ENCODE results near the gene PLCH1.

The PLCH1 gene

DNA sequence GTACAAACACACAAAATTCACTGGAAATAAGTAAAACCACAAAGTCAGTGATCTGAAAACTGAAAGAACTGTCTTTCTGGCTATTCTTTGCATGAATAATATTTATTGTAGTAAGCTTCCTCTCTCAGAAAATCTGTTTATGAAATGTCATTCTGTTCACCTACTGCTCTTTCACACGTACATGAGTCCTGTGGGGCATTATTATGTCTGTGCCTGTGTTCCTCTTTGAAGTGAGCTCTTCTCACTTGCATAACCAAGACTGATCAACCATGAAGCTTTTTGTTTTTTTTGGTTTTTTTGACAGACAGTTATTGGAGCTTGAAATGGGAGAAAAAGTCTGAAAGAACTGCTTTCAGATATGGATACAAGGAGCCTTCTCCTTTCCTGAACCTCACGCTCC, 195.8 kb downstream of the PLCH1 start:
- DNase-seq (ENCODE audit: low spot score) = no peak

DNA sequence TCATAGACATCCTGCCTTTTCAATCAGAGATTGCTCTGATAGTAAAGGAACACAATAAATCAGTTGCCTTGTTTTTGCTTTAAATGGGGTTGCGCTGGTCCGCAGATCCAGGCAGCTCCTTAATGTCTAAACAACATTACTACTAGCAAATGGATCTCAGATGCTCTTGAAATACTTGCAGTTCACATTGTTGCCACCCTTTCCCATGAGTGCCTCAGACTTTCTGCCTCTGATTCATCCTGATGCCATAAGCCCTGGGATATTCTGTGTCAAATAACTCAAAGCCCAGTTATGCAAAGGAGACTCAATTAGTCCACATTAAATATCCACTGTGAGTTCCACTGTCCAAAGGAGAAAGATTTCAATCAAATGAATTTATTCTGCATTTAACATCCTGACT, 196.7 kb downstream of the PLCH1 start:
- DNase-seq (ENCODE audit: low spot score) = no peak

DNA sequence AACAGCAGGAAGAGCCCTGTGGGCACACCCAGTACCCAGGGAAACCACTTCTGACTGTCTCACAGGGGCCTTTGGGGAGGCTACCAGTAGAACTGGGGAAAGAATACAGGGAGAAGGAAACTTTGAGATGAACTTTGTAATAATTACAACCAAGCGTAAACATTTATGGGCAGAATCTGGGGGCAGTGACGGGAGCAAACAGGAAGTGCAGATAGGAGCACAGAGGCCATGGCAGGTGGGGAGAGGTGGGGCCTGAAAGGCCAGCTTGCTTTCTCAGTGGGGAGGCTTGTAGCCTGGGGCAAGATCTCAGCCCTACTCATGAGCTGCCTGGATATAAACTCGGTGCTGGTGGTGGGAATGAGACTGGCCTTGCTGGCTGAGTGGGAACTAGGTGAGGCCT, 209.8 kb downstream of the PLCH1 start:
- no peak for DNase-seq (ENCODE audit: low spot score)

DNA sequence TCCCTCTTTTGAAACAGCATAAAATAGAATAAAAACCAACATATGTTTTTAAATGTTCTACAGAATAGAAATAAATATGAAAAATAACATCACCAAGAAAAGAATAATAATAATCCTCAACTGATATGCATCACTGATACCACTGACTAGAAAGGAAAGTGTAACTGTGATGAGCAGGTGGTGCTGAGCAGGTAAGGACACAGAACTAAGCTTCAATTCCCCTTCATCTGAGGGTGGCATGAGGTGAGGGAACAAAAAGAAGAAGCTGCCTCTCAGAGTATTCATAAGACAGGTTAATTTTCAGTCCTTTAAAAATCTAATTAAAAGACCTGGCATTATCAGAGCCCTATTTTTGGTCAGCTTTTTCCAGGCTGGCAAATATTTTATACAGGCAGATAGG, 216.3 kb downstream of the PLCH1 start:
- DNase-seq (ENCODE audit: low spot score) = no peak

DNA sequence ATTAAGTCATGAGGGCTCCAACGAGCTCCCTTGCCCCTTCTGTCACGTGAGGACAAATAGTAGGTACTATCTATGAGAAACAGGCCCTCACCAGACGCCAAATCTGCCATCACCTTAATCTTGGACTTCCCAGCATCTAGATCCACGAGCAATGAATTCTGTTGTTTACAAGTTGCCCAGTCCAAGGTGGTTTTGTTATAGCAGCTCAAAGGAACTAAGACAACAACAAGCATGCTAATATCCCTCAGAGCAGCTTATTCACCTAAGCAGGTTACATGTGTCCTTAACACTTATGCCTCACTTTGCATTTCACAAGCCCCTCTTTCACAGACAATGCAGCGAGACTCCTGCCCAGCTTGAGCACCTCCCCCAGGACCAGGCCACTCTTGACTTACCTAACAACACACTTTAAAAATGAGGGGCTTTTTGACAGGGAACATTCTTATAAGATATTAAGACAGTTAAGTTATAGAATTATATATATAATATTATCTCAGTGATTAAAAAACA, 219.5 kb downstream of the PLCH1 start:
- DNase-seq (ENCODE audit: low spot score) = no peak

DNA sequence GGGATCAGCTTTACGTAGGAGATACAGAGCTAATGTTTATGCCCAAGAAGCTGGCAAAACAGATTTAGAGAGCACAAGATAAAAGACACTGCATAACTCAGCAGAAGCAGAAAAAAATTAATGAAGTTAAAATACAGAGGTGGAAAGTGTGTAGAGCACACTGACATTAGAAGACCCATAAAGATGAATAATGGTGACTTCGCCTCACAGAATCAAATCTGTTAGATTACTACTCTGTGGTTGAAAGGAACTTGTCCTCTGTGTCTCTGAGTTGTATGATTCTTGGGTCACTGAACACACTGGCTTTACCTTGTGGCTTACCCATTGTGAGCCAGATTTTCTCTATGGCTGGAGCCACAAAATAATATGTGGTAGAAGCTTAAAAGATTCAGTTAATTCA, 224.4 kb downstream of the PLCH1 start:
- no peak for DNase-seq (ENCODE audit: low spot score)

DNA sequence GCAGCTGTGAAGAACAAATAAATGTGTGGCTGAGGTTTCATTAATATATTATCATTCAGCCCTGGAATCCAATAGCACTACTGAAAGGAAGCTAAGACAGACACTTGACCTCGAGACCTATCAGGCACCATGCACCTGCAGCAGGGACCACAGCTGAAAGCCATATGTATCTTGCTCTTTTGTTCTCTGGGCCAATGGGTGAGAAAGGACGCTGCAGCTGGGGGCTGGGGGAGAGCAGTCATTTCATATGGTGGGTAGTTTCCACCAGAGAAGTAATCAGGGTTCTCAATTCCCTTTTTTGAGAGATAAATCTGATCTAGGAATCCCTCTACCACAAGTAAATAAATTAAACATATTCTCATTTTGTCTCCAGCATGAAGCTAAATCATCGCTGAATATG, 225.8 kb downstream of the PLCH1 start:
- no peak for DNase-seq (ENCODE audit: low spot score)

DNA sequence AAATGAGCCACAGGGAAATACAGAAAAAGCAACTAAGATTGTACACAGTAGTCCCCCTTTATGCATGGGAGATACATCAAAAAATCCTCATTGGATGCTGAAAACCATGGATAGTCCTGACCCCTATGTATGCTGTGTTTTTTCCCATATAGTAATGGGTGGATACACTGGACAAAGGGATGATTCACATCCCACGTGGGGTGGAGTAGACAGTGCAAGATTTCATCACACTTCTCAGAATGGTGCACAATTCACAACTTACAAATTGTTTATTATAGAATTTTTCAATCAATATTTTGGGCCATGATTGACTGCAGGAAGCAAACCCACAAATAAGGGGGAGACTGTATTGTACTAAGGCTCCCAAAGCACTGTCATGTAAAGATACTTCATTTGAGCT, 227.0 kb downstream of the PLCH1 start:
- DNase-seq (ENCODE audit: low spot score) = no peak

DNA sequence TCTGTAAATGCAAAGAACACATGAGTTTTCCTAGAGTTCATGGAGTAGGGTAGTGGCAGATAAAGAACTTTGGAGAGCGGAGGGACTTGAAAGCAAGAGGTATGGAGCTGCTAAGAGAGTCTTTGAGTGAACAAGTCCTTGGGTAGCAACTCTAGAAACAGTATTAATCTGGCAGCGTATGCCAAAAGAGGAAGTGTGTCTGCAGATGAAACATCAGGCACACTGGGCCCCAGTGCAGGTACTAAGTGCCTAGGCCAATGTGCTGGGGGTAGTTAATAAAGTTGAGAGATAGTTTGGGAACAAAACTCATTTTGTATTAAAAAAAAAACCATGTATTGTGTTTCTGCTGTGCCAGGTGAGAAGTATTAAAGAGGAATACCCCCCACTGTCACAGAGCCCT, 228.4 kb downstream of the PLCH1 start:
- DNase-seq (ENCODE audit: low spot score) = no peak

DNA sequence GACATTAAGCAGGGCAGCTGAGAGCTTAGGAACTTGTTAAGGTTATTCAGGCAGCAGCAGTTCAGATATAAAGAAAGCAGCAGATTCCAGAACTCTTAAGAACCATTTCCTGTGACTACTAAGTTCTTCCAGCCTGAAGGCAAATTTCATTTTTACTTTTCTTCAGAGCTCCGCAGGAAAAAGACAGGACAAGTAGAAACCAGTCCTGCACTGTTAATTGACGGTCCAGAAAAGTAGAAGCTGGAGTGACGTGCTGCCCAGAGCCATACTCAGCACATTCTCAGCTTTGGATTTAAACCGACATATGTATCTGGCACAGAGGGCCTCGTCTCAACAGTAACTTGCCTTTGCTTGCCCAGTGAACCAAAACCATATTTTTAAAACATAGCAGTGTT, 232.0 kb downstream of the PLCH1 start:
- no peak for DNase-seq (ENCODE audit: low spot score)

DNA sequence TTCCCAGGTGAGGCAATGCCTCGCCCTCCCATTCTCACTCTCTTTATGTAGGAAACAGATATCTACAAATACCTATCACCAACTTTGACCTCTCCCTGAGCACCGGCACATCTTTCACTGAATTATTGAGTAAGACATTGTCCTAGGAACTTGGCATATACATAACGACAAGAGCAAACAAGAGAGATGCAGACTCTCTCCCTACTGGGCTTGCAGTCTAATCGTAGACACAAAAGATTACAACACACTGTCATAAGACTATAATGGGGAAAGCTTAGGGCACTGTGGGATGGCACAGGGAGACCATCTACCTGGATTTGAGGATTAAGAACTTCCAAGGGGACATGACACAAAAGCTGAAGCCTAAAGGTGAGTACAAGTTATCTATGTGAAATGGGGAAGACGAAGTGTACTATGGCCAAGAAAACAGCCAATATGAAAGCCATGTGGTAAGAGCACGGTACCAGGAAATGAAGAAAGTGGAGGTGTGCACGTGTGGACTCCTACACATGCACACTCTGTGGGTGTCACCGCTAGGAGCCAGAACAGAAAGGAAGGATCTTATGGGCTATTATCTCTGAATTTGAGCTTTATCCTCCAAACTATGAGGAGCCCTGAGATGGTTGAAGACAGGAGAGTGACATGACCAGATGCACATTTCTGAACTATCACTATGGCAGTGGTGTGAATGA, 232.6 kb downstream of the PLCH1 start:
- no peak for DNase-seq (ENCODE audit: low spot score)

DNA sequence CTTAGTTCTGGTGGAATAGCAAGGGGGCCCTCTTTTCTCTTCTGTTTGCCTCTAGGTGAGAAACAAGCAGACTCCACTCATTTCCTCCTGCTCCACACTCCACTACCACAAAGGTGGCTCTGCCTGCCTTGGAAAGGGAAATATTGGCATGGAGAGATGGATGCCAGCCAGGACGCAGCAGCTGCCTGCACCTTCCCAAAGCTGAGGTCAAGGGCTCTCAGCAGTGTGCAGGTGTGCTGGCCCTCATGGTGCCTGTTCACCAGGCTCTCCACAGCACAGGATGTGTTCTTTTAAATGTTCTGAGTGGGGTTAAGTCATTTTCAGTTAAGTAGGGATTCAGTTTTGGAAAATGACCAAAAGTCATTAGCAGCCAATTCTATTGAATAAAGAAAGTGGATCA, 240.2 kb downstream of the PLCH1 start:
- no peak for DNase-seq (ENCODE audit: low spot score)

DNA sequence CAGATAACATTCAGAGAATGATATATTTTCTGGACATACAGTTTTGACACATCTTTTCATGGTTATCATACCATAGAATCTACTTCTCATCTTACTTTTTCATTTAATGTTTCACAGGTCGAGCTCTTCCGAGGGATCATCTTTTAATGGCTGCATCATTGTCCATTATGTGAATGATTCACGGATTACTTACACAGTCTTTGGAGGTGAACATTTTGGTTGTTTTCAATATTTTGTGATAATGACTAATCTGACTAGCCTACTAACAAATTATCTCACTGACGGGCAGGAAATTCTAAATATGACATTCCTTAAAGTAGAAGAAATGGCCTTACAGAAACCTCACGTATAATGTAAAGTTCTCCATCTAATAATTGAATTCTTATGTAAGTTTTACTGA, 242.2 kb downstream of the PLCH1 start:
- DNase-seq (ENCODE audit: low spot score) = no peak

DNA sequence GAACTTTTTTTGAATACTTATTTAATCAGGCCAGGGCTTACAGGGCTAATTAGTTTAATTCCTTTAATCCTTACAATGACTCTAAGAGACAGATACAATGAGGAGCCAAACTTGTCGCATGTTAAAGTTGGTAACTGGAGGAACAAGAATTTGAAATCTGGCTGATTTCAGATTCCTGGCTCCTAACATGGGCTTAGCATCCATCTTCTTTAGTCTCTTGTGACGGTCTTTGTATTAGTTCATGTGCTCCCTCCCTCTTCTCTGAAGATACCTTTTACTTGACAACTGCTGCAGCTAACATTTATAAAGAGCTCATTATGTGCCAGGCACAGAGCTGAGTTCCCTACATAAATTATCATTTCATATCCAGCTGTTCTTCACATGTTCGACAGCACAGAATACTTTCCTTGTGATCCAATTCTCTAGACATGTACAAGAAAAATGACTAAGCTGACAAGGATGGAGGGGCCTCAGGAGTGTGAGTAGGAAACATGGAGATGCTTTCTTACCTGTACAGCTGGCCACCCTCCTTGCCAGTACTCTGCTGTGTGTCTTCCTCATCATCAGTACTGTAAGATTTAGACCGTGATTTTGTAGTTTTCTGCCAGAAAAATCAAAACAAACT, 244.6 kb downstream of the PLCH1 start:
- DNase-seq (ENCODE audit: low spot score) = no peak

DNA sequence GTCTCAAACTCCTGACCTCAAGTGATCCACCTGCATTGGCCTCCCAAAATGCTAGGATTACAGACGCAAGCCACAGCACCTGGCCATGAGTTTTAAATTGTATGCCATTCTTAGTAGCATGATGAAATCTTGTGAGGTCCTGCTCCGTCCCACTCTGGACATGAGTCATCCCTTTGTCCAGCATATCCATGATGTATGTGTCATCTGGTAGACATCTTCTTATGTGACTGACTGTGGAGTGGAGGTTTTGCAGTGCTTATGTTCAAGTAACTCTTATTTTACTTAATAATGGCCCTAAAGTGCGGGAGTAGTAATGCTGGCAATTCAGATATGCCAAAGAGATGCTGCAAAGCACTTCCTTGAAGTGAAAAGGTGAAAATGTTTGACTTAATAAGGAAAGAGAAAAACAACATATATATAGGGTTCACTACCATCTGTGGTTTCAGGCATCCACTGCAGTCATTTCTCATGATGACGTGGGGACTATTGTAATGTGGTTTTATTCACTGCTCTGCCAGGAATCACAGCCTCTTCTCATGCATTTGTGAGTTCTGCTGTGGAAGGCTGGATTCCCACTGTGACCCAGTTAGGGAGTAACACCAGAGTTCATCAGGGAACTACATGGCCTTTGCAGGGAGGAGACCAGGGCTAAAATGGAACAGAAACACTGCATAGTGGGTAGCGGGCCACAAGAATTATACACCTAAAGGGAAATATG, 246.8 kb downstream of the PLCH1 start:
- DNase-seq (ENCODE audit: low spot score) = no peak

DNA sequence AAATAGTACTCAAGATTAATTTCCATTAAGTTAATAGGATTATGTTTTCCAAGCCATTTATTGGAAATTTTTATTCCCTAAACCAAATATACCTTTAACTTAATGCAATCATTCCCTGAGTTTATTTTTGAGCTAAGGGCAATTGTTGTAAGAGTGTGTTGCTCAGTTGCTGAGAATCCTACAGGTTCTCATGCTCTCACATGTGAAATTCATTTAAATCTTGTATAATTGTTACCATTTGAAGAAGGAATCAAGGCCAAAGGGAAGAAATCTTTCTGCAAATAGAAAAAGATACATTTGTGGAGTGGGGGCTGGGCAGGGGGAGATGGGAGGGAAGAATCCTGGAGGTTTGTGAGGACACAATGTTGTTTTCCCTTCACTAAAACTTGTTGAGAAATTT, 248.7 kb downstream of the PLCH1 start:
- DNase-seq (ENCODE audit: low spot score) = no peak

DNA sequence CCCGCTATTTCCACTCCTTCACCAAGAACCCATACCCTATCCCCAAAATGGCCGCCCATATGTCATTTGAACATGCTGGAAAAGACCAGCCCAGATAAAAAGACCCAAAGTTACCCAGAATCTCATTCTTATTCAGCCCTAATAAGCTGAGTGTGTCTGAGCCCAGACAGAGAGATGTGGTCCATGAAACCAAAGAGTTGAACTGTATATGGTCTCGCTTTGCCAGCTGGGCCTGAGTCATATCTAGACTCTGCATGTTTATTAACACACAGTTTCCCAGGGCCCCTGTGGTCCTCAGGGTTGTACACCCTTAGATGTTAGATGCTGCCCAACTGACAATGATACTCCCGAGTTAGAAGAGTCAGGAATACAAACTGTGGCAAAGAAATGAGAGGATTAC, 249.5 kb downstream of the PLCH1 start:
- no peak for DNase-seq (ENCODE audit: low spot score)

DNA sequence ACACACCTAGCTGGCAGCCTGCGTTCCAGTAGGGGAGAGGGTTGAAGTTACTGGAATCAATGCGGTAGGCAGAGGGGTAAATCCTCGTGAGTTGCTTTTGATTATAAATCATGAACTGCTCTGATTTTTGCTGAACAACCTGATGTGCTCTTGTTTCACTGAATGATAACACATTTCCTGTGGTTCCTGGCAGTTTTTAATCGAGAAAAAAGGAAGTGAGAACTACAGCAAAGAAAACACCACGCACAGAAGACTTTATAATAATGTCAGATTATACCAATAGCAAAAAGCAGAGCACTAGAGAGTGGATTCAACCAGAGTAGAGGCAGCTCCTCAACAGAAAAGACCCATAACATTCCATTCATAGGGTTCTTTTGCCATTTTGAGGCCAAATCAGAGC, 250.5 kb downstream of the PLCH1 start:
- no peak for DNase-seq (ENCODE audit: low spot score)

DNA sequence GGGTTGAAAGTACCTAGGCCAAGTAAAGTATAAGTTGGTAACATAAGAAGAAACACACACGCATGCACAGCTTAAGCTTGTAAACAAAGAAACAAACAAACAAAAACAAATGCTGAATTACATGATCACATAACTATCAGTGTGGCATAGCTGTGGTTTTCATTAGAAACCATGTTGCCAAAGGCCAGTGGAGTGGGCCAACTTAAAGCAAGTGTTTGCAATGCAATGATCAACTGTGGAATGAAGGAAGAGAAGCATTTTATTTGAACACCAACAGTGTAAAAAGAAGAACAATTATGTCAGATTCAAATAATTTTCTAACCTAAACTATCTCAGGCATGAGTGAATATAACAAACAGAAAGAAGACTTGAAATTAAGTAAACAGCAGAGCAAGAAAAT, 252.0 kb downstream of the PLCH1 start:
- DNase-seq (ENCODE audit: low spot score) = no peak

DNA sequence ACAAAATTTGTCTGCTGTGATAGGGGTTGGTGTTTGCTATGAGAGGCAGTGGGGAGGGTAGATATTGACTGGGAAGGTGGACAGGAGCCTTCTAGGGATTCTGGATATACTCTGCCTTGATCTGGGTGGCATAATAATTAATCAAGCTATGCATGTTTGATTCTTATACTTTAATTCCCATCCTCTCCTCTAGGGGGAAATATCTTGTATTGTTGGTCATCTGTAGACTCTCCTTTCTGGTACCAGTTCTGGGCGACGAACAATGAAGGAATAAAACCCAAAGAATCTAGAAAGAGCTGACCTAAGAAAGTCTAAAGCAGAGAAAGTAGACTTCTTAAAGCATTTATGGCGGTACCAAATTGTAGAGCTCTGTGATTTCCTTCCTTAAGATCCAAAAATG, 253.2 kb downstream of the PLCH1 start:
- no peak for DNase-seq (ENCODE audit: low spot score)

DNA sequence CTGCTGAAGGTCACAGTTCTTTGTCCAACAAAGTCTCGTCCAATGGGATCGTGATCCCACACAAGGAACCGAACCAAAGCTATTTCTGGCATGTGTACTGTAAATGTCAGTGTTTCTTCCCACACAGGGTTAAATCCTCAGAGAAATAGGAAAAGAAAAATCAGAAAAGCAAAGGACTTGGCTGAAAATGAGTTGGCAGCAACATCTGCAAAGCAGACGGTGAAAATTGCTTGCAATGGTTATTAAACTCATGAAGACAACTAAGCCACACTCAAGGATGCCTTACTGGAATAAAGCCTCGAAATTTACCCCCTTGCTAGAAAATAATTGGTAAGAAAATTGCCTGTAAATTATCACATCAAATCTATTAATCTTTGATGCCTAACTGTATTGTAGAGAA, 256.2 kb downstream of the PLCH1 start:
- DNase-seq (ENCODE audit: low spot score) = no peak

DNA sequence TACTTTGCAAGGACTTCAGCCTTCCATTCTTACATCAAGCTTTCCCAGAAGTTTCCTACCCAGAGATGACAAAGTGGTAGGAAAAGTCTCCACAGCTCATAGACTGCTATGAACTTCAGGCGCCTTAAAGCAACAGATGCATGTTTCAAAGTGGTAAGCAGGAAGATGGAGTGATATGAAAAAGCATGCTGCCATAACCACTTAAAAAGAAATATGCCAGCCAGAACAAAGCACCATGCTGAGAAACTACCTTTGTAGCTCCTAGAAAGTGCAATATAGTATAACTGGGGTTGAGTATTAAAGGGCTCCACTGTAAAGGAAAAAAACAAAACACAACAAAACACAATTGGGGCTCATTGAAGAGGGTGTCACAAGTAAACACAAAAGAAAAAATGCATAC, 259.0 kb downstream of the PLCH1 start:
- no peak for DNase-seq (ENCODE audit: low spot score)

DNA sequence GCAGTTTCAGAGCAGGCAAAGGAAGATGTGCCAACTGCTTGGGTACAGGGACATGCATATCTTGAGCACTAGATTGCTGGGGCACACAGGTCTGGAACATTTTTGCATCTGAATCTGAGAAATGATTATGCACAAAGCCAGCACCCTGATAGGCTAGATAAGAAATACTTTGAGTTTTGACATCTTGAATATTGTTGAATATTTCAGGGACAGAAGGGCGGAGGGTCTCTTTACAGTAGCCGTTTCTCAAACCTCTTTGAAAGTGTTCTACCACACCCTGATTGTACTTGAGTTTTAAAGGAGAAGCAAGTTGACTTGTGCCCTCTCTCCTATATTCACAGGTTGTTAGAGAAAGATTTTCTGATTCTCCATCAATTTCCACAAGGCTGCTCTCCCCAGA, 263.3 kb downstream of the PLCH1 start:
- no peak for DNase-seq (ENCODE audit: low spot score)

All from cerebellar cortex (tissue), 1 donor.